ENCODE measurements around the gene RNF150.

- TF ChIP-seq CSRNP3 (CRISPR knock-in tag; IDR thresholded peaks at IDR 0.05) (no peak), ISL1 (CRISPR knock-in tag; IDR thresholded peaks at IDR 0.05) (no peak), TSHZ2 (CRISPR knock-in tag; IDR thresholded peaks at IDR 0.05) (no peak), ZNF70 (CRISPR knock-in tag; IDR thresholded peaks at IDR 0.05) (no peak), RARB (CRISPR knock-in tag; IDR thresholded peaks at IDR 0.05) (no peak), POU6F1 (CRISPR knock-in tag; IDR thresholded peaks at IDR 0.05; ENCODE audit: borderline replicate concordance, low read depth) (no peak)
Observed at GRCh38 chr4:140993370-140993769, 139.9 kb downstream of the RNF150 start.

Measured in SK-N-SH treated with all-trans-retinoic acid at 6 μM for 48 hours (cell line).